ENCODE measurements around the gene LRIT1.

DNA sequence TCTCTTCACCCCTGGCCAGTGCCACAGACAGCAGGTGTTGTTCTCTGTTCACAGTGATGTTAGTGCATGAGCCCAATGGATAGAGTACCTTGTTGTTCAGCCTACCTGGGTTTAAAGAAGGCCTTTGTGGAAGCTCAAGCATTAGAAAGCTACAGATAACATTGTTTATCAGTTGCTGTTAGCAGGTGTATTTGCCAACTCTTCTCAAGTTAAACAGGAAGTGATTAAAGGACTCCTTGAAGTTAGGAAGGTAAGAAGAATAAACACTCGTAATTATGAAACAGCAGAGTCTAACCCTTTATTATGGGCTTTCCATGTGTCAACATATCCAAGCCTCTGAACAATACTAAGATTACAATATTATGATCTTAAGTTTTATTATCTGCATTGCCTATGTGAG, 29.4 kb upstream of the LRIT1 start:
- TF ChIP-seq EZH2phosphoT487 (IDR thresholded peaks at IDR 0.05; ENCODE audit: insufficient read depth, low read depth) (no peak), EZH2 (IDR thresholded peaks at IDR 0.05; ENCODE audit: insufficient read depth, poor library complexity, severe bottlenecking) (no peak)

All from GM23248 (cell line).